WERI-Rb-1 (cell line): ENCODE data around the gene ETF1.

ENCODE experiments used
- DNase-seq: peaks from one replicate; pipeline ENCODE4 v3.0.0-alpha.2; 2020
- H3K27ac ChIP-seq: fragments of 250-450 bp; sonication (Bioruptor Pico); 2 replicates; pipeline ENCODE4 v1.5.1; 2020; ENCODE audit warnings: mild to moderate bottlenecking, moderate library complexity
- H3K27me3 ChIP-seq: fragments of 250-450 bp; sonication (Bioruptor Pico); 2 replicates; pipeline ENCODE4 v1.5.1; 2021; ENCODE audit warnings: mild to moderate bottlenecking, low read depth, moderate library complexity; ENCODE audit not compliant: insufficient read depth, severe bottlenecking
- H3K36me3 ChIP-seq: fragments of 250-450 bp; sonication (Bioruptor Pico); 2 replicates; pipeline ENCODE4 v1.5.1; 2020; ENCODE audit warnings: mild to moderate bottlenecking, moderate library complexity
- H3K4me3 ChIP-seq: 2 replicates; pipeline ENCODE4 v1.5.1; 2011; ENCODE audit warnings: low read depth, mild to moderate bottlenecking, control low read depth, low read length
- H3K9me3 ChIP-seq: fragments of 250-450 bp; sonication (Bioruptor Pico); 2 replicates; pipeline ENCODE4 v1.5.1; 2021; ENCODE audit warnings: mild to moderate bottlenecking, moderate library complexity; ENCODE audit not compliant: severe bottlenecking
- TF ChIP-seq, protein P1 (sequence below): IDR thresholded peaks from 2 replicates; pipeline ENCODE4 v1.5.1; 2011; ENCODE audit warnings: low read depth, mild to moderate bottlenecking, control low read depth, inconsistent platforms, low read length

The ETF1 gene

DNA sequence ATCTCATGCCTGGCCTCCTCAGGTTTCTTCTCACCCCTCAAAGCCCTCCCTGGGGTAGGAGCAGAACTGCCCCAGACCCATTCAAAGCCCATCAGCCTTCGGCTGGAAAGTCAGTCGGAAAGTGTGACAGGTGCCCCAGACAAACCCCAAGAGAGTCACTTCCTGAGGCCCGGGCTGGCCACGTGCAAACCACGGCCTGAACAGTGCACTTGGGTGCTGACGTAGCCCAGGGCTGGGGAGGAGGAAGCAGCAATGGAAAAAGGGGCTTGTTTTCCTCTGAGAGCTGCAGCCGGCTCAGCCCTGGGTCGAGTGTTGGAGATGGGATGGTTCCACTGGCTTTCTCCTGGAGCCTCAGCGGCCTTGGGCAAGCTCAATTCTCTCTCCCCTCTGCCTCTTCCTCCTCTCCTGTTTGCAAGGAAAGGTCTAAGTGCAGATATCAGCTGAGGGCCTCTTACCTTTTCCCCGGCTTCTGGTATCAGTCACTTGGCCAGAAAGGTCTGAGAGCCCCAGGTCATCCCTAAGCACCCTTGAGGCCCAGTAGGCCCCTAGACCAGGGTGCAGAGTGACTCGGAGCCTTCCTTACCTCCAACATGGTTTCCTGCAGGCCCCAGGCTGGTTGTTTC is 83.6 kb downstream of the ETF1 start:
- TF ChIP-seq, protein P1, sequence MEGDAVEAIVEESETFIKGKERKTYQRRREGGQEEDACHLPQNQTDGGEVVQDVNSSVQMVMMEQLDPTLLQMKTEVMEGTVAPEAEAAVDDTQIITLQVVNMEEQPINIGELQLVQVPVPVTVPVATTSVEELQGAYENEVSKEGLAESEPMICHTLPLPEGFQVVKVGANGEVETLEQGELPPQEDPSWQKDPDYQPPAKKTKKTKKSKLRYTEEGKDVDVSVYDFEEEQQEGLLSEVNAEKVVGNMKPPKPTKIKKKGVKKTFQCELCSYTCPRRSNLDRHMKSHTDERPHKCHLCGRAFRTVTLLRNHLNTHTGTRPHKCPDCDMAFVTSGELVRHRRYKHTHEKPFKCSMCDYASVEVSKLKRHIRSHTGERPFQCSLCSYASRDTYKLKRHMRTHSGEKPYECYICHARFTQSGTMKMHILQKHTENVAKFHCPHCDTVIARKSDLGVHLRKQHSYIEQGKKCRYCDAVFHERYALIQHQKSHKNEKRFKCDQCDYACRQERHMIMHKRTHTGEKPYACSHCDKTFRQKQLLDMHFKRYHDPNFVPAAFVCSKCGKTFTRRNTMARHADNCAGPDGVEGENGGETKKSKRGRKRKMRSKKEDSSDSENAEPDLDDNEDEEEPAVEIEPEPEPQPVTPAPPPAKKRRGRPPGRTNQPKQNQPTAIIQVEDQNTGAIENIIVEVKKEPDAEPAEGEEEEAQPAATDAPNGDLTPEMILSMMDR, result no peak
- H3K9me3 ChIP-seq, result no peaks in the 10 kb centered on the region
- no peak overlapping the region for H3K4me3 ChIP-seq
- no peaks in the 10 kb centered on the region for H3K27me3 ChIP-seq
- H3K36me3 ChIP-seq, result no peaks in the 10 kb centered on the region
- DNase-seq, result no peak
- no peak overlapping the region for H3K27ac ChIP-seq

DNA sequence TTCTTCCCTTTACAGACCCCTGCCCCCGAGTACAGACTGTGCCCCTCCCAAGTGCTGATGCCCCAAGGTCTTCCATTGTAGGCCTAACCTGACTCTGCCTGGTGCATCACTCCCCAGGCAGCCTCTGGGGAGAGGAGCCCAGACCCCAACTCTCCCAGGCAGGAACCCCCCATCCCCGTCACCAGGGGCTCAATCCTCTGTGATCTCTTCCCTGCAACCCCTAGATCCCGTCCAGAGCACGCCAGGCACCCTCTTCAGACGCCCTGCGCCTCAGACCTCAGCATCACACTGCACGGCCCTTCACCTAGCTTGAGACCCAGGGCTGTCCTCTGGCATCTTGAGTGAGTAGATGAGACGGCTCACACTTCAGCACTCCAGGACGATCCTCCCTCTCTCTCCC is 84.2 kb downstream of the ETF1 start:
- H3K9me3 ChIP-seq, result no peaks in the 10 kb centered on the region
- TF ChIP-seq, protein P1, result no peak
- no peak overlapping the region for H3K27ac ChIP-seq
- DNase-seq, result no peak
- H3K4me3 ChIP-seq, result no peak overlapping the region
- H3K36me3 ChIP-seq, result no peaks in the 10 kb centered on the region
- H3K27me3 ChIP-seq, result no peaks in the 10 kb centered on the region

DNA sequence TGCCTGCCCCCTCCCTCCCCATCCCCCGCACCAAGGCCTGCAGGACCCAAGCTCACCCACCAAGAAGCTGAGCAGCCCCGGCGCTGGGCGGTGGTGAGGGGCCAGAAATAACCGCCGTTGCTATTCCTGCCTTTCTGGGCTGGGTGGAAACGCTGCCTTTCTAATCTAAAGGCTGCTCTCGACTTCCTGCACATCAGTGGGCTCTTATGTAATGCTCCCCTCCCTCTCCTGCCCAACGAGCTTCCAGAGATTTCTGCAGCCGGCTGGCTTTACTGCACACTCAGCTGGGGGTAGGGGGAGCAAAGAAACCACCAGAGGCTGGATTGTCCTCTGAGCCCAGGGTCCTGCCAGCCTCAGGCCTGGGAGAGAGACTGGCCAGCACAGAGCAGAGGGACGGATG is 84.7 kb downstream of the ETF1 start:
- H3K36me3 ChIP-seq, result no peaks in the 10 kb centered on the region
- H3K27me3 ChIP-seq, result no peaks in the 10 kb centered on the region
- DNase-seq, result no peak
- TF ChIP-seq, protein P1, result no peak
- H3K9me3 ChIP-seq, result no peaks in the 10 kb centered on the region
- H3K4me3 ChIP-seq, result no peak overlapping the region
- H3K27ac ChIP-seq, result no peak overlapping the region

DNA sequence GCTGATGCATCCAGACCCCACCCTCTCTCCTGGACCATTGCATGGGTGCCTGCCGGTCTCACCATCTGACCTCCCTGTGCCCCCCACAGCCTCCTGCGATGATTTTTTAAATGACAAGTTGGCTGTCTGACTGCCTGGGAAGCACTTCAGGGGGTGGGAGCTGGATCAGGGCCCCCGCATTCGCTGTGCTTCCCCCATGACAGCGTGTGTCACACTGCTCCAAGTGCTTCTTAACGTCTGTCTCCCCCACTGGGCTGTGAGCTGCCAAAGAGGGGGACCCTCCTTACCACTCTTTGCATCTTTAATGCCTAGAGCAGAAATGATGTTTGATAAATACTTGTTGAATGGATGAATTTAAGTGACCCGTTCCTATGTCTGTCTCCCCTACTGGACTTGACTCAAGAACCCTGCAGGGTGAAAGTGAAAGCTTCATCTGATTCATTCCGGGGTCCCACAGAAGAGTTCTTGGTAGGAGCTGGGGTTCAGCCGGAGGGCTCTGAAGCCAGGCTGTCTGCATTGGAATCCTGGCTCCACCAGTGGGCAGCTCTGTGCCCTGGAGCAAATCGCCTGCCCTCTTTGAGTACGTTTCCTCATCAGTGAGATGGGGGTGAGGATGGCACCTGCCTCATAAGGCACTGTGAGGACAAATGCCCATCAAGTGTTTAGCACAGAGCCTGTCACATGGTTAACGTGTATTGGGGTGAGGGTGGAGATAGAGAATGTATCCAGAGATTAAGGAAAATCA is 85.3 kb downstream of the ETF1 start:
- no peak overlapping the region for H3K4me3 ChIP-seq
- H3K27me3 ChIP-seq, result no peaks in the 10 kb centered on the region
- TF ChIP-seq, protein P1, result peak; percentile 13; the same call in 1 of the 2 replicates
- H3K27ac ChIP-seq, result no peak overlapping the region
- DNase-seq, result no peak
- H3K36me3 ChIP-seq, result no peaks in the 10 kb centered on the region
- H3K9me3 ChIP-seq, result no peaks in the 10 kb centered on the region
